Mesendoderm (in vitro differentiated cells): ENCODE results near the gene NR3C2. TPM values are rescaled to one million over a fixed set of nuclear protein-coding genes. Genes with fewer than 3 reads are reported as not detected.

Source experiments
- DNase-seq: peaks from one replicate; pipeline ENCODE4 v3.0.0; 2013
- H2AK5ac ChIP-seq: 2 replicates; pipeline ENCODE4 v1.6.1; 2013; ENCODE audit warnings: low read length, inconsistent platforms
- H2BK120ac ChIP-seq: 2 replicates; pipeline ENCODE4 v1.6.1; 2013; ENCODE audit warnings: low read depth, mild to moderate bottlenecking, low read length, moderate library complexity, mixed read lengths
- H2BK15ac ChIP-seq: replicated peaks from 2 replicates; pipeline ENCODE4 v1.6.1; 2013; ENCODE audit warnings: low read depth, mild to moderate bottlenecking, moderate library complexity
- H2BK5ac ChIP-seq: 2 replicates; pipeline ENCODE4 v1.6.1; 2013; ENCODE audit warnings: low read length, inconsistent platforms
- H3K18ac ChIP-seq: 2 replicates; pipeline ENCODE4 v1.6.1; 2013; ENCODE audit warnings: mild to moderate bottlenecking, low read length, mixed read lengths
- H3K23ac ChIP-seq: one replicate; pipeline ENCODE4 v1.6.1; 2013; ENCODE audit warnings: low read length
- H3K27ac ChIP-seq: 2 replicates; pipeline ENCODE4 v1.5.1; 2013; ENCODE audit warnings: low read depth, mild to moderate bottlenecking, inconsistent platforms, low read length, moderate library complexity
- H3K27me3 ChIP-seq: 2 replicates; pipeline ENCODE4 v1.6.1; 2013; ENCODE audit warnings: low read length, control low read depth, mild to moderate bottlenecking, inconsistent platforms; ENCODE audit not compliant: insufficient read depth, poor library complexity
- H3K36me3 ChIP-seq: 2 replicates; pipeline ENCODE4 v1.6.1; 2013; ENCODE audit warnings: low read length, inconsistent platforms; ENCODE audit not compliant: control insufficient read depth, insufficient read depth
- H3K4ac ChIP-seq: one replicate; pipeline ENCODE4 v1.6.1; 2013; ENCODE audit warnings: low read depth, mild to moderate bottlenecking, low read length, moderate library complexity
- H3K4me1 ChIP-seq: 2 replicates; pipeline ENCODE4 v1.6.1; 2013; ENCODE audit warnings: low read depth, low read length, inconsistent platforms; ENCODE audit not compliant: control insufficient read depth
- H3K4me2 ChIP-seq: 2 replicates; pipeline ENCODE4 v1.6.1; 2013; ENCODE audit warnings: low read length
- H3K4me3 ChIP-seq: 2 replicates; pipeline ENCODE4 v1.5.1; 2013; ENCODE audit warnings: mild to moderate bottlenecking, low read length
- H3K56ac ChIP-seq: one replicate; pipeline ENCODE4 v1.6.1; 2013; ENCODE audit warnings: low read length
- H3K79me1 ChIP-seq: 2 replicates; pipeline ENCODE4 v1.6.1; 2013; ENCODE audit warnings: low read length, inconsistent platforms
- H3K79me2 ChIP-seq: 2 replicates; pipeline ENCODE4 v1.6.1; 2013; ENCODE audit warnings: mild to moderate bottlenecking, low read length; ENCODE audit not compliant: control insufficient read depth, insufficient read depth
- H3K9ac ChIP-seq: 2 replicates; pipeline ENCODE4 v1.6.1; 2013; ENCODE audit warnings: low read length, inconsistent platforms
- H4K5ac ChIP-seq: one replicate; pipeline ENCODE4 v1.6.1; 2013; ENCODE audit warnings: low read length
- H4K8ac ChIP-seq: one replicate; pipeline ENCODE4 v1.6.1; 2013; ENCODE audit warnings: low read depth, mild to moderate bottlenecking, control low read depth, low read length, moderate library complexity
- WGBS: extraction: QIAGEN DNeasy Blood & Tissue Kit; methylation state at CpG from one replicate; pipeline ENCODE4 v1.1.7; 2013; ENCODE audit warnings: low lambda C conversion rate, missing lambda C conversion rate; ENCODE audit not compliant: insufficient coverage; ENCODE audit errors: extremely low coverage; 5-methylcytosine and 5-hydroxymethylcytosine counted together
- polyA plus RNA-seq, 2 experiments: library from polyadenylated mRNA; stranded (reverse); fragments of 200-250 nt; gene quantifications; one replicate each; pipeline ENCODE4 v1.2.3, GENCODE V29; 2013

Gene NR3C2
- polyA plus RNA-seq (2013, experiment 1 of 2): 0.44 TPM
- 0.80 TPM for polyA plus RNA-seq (2013, experiment 2 of 2)

DNA sequence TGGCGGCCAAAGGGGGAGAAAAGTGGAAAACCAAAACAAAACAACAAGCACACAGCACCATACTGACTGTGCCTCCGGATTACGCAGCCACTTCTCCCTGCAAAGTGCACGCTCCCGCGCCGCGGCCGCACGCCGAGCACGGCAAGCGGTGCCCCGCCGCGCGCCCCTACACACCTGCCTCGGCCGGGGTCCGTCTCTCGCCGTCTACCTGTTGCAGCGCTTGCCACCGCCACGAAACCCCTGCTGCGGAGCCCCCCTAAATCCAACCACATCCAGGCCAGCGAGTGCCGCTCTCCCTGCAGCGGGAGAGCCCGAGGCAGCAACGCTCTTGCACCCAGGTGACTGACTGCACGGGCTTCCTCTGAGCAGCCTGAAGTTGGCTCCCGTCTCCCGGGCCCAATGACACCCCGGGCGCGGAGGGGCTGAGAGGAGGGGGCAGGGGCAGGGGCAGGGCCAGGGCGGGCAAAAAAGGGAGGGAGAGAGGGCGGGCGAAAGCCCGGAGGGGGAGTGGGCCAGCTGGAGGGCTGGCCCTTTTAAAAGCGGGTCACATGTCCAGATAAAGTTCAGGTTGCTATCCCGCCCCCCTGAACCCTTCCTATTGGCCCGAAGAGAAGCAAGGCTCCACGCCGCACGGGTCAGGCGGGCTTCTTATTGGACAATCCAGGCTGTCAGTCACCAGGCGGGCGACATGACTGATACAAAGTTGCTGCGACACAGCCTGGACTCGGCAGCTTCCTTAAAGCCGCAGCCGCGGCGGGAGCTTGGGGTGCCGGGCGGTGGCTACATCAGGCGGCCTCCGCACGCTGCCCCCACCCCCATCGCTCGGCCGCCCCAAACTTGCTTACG is at the start of gene NR3C2:
NR3C2 (minus strand) TSS at position 429 of the 846 bp plus-strand sequence.
- H4K8ac ChIP-seq: no peak within 1 kb of the TSS
- peak; percentile 99 for DNase-seq
- H2BK5ac ChIP-seq: no peak within 1 kb of the TSS
- H3K79me1 ChIP-seq: no peaks in the 10 kb centered on the region
- H3K36me3 ChIP-seq: no peaks in the 10 kb centered on the region
- no peaks in the 10 kb centered on the region for H3K4me1 ChIP-seq
- no peak within 1 kb of the TSS for H3K4ac ChIP-seq
- H2BK120ac ChIP-seq: no peak within 1 kb of the TSS
- no peak within 1 kb of the TSS for H3K27ac ChIP-seq
- H4K5ac ChIP-seq: no peak within 1 kb of the TSS
- H3K56ac ChIP-seq: peak within 1 kb of the TSS; percentile 82
- no peak within 1 kb of the TSS for H3K23ac ChIP-seq
- peak within 1 kb of the TSS; percentile 77 for H3K4me3 ChIP-seq
- H3K9ac ChIP-seq: peak within 1 kb of the TSS; percentile 70
- H3K18ac ChIP-seq: no peak within 1 kb of the TSS
- H3K27me3 ChIP-seq: peaks cover 10% of the 10 kb centered on the region
- H3K4me2 ChIP-seq: peak within 1 kb of the TSS; percentile 99
- no peak within 1 kb of the TSS for H2AK5ac ChIP-seq
- WGBS: no CpG with 5 or more reads among the region's 65 CpGs
- no peak within 1 kb of the TSS for H2BK15ac ChIP-seq
- H3K79me2 ChIP-seq: no peaks in the 10 kb centered on the region

DNA sequence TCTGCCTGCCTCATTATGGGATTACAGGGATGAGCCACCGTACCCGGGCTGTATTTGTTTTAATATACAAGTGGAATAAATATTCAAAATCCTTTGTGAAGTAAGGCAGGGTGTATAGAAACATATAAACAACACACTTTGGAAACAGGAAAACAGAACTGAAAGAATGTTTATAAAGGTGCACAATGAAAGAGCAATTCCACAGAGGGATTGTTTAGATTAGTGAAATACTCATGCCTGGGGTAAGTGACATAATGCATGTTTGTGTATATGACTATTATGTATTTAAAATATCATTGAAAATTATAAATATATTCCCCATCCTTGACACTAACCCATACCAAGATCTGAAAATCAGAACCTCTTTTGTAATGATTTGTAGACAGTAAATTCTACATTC is 45.0 kb upstream of the NR3C2 start:
- Histone ChIP-seq H3K9ac (no peak overlapping the region), H4K8ac (no peak overlapping the region), H2BK5ac (no peak overlapping the region), H3K4me1 (no peaks in the 10 kb centered on the region), H3K4me2 (no peak overlapping the region), H3K4ac (no peak overlapping the region), H3K4me3 (no peak overlapping the region), H2AK5ac (no peak overlapping the region), H3K27ac (no peak overlapping the region), H3K18ac (no peak overlapping the region), H3K79me2 (no peaks in the 10 kb centered on the region), H3K79me1 (no peaks in the 10 kb centered on the region), H3K36me3 (no peaks in the 10 kb centered on the region), H2BK15ac (no peak overlapping the region), H3K56ac (no peak overlapping the region), H4K5ac (no peak overlapping the region), H3K27me3 (no peaks in the 10 kb centered on the region), H2BK120ac (no peak overlapping the region), H3K23ac (no peak overlapping the region)
- no CpG with 5 or more reads among the region's 2 CpGs for WGBS
- no peak for DNase-seq

DNA sequence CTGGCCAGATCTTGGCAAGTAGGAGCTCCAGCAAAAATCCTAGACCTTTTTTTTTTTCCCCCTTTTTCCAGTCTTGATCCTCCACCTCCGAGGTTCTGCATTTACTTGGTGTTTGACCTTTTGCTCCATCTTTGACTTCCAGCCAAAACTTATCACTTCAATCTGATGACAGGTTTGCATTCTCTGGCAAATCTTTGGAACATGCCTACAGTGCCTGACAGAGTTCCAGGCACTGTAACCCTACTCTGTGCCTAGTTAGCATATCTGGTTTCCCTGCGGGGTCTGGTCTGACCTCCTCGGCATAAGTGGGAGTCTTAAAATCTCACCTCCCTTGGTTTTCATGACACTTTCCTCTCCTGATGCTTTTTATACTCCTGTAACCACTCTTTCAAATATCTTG is 39.4 kb upstream of the NR3C2 start:
- H4K8ac ChIP-seq: no peak overlapping the region
- no peak overlapping the region for H3K56ac ChIP-seq
- no peak overlapping the region for H4K5ac ChIP-seq
- DNase-seq: peak; percentile 5
- no peaks in the 10 kb centered on the region for H3K79me2 ChIP-seq
- no peaks in the 10 kb centered on the region for H3K79me1 ChIP-seq
- no peaks in the 10 kb centered on the region for H3K36me3 ChIP-seq
- WGBS: no CpG with 5 or more reads among the region's 3 CpGs
- H3K4me3 ChIP-seq: no peak overlapping the region
- no peak overlapping the region for H2BK15ac ChIP-seq
- H3K4me1 ChIP-seq: no peaks in the 10 kb centered on the region
- H3K18ac ChIP-seq: no peak overlapping the region
- H3K9ac ChIP-seq: no peak overlapping the region
- no peak overlapping the region for H2BK120ac ChIP-seq
- no peak overlapping the region for H3K23ac ChIP-seq
- no peak overlapping the region for H2AK5ac ChIP-seq
- no peak overlapping the region for H2BK5ac ChIP-seq
- H3K4me2 ChIP-seq: no peak overlapping the region
- no peak overlapping the region for H3K27ac ChIP-seq
- H3K4ac ChIP-seq: no peak overlapping the region
- no peaks in the 10 kb centered on the region for H3K27me3 ChIP-seq

GRCh38 chr4:148477276-148477675 is 35.1 kb upstream of the NR3C2 start:
- H3K79me2 ChIP-seq: no peaks in the 10 kb centered on the region
- H3K27me3 ChIP-seq: no peaks in the 10 kb centered on the region
- H3K27ac ChIP-seq: no peak overlapping the region
- H4K5ac ChIP-seq: no peak overlapping the region
- H2BK5ac ChIP-seq: no peak overlapping the region
- H3K56ac ChIP-seq: no peak overlapping the region
- H3K9ac ChIP-seq: no peak overlapping the region
- no peak overlapping the region for H3K18ac ChIP-seq
- no peak overlapping the region for H3K4ac ChIP-seq
- WGBS: no CpG with 5 or more reads among the region's 3 CpGs
- H3K4me2 ChIP-seq: no peak overlapping the region
- H3K36me3 ChIP-seq: no peaks in the 10 kb centered on the region
- no peaks in the 10 kb centered on the region for H3K79me1 ChIP-seq
- no peak overlapping the region for H2BK120ac ChIP-seq
- no peak overlapping the region for H2AK5ac ChIP-seq
- no peak overlapping the region for H3K4me3 ChIP-seq
- peak; percentile 13 for DNase-seq
- no peaks in the 10 kb centered on the region for H3K4me1 ChIP-seq
- no peak overlapping the region for H3K23ac ChIP-seq
- H4K8ac ChIP-seq: no peak overlapping the region
- no peak overlapping the region for H2BK15ac ChIP-seq

GRCh38 chr4:148469938-148470337 is 27.7 kb upstream of the NR3C2 start:
- no peak overlapping the region for H3K9ac ChIP-seq
- H2BK5ac ChIP-seq: no peak overlapping the region
- no peak for DNase-seq
- H3K4ac ChIP-seq: no peak overlapping the region
- no peaks in the 10 kb centered on the region for H3K4me1 ChIP-seq
- H2BK120ac ChIP-seq: no peak overlapping the region
- H3K27me3 ChIP-seq: no peaks in the 10 kb centered on the region
- H2AK5ac ChIP-seq: no peak overlapping the region
- no CpG with 5 or more reads among the region's 2 CpGs for WGBS
- no peak overlapping the region for H3K18ac ChIP-seq
- no peak overlapping the region for H3K4me3 ChIP-seq
- H3K23ac ChIP-seq: no peak overlapping the region
- H3K79me2 ChIP-seq: no peaks in the 10 kb centered on the region
- no peak overlapping the region for H3K56ac ChIP-seq
- no peaks in the 10 kb centered on the region for H3K79me1 ChIP-seq
- no peak overlapping the region for H3K27ac ChIP-seq
- no peak overlapping the region for H3K4me2 ChIP-seq
- H4K5ac ChIP-seq: no peak overlapping the region
- no peak overlapping the region for H4K8ac ChIP-seq
- no peaks in the 10 kb centered on the region for H3K36me3 ChIP-seq
- no peak overlapping the region for H2BK15ac ChIP-seq

DNA sequence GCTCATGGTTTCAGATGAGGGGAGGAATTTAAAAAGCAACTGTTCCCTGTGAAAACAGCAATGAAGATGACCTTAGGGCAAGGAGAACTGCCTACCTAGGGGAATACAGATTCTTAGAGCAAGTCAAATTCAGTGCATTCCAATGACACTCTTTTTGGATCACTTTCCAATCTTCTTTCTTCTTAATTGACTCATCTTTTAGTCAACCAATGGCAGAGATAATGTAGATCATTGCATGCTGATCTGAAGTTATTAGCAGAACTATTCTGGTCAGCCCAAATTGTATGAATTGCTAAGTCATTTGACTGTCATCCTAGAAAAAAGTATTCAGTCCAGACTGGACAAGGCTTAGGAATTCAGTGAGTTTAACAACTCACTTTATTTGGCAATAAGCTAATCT is 12.6 kb upstream of the NR3C2 start:
- H3K56ac ChIP-seq: no peak overlapping the region
- no peaks in the 10 kb centered on the region for H3K79me2 ChIP-seq
- H3K23ac ChIP-seq: no peak overlapping the region
- no peak overlapping the region for H3K4me2 ChIP-seq
- no peak overlapping the region for H3K4me3 ChIP-seq
- H4K5ac ChIP-seq: no peak overlapping the region
- no peaks in the 10 kb centered on the region for H3K36me3 ChIP-seq
- no peak overlapping the region for H2BK120ac ChIP-seq
- H3K27me3 ChIP-seq: no peaks in the 10 kb centered on the region
- no peak overlapping the region for H4K8ac ChIP-seq
- no peak overlapping the region for H3K27ac ChIP-seq
- no peak overlapping the region for H3K9ac ChIP-seq
- no peak overlapping the region for H3K18ac ChIP-seq
- no peak overlapping the region for H2BK15ac ChIP-seq
- no peak overlapping the region for H2BK5ac ChIP-seq
- H3K79me1 ChIP-seq: no peaks in the 10 kb centered on the region
- H3K4ac ChIP-seq: no peak overlapping the region
- no peak for DNase-seq
- no peaks in the 10 kb centered on the region for H3K4me1 ChIP-seq
- no peak overlapping the region for H2AK5ac ChIP-seq
